Central memory CD4-positive, alpha-beta T cell (primary cell): Measurements from ENCODE around the gene RIMS3.
A peak's percentile ranks its signal among the peaks of the same experiment; 100 is the strongest.

ENCODE experiments used
- DNase-seq: peaks from one replicate; pipeline ENCODE4 v3.0.0; 2022

Gene RIMS3

GRCh38 chr1:40691538-40692428 lies 26.3 kb upstream of the RIMS3 start, which contains the start of gene NFYC:
Gene NFYC, plus strand, starts transcription at chr1:40691704. Its CDS starts 47,140 bp downstream, at chr1:40738844.
- peak; percentile 95 for DNase-seq

- no peak for DNase-seq
These were observed 25.5 kb upstream of the RIMS3 start for GRCh38 chr1:40690771-40691537.

DNA sequence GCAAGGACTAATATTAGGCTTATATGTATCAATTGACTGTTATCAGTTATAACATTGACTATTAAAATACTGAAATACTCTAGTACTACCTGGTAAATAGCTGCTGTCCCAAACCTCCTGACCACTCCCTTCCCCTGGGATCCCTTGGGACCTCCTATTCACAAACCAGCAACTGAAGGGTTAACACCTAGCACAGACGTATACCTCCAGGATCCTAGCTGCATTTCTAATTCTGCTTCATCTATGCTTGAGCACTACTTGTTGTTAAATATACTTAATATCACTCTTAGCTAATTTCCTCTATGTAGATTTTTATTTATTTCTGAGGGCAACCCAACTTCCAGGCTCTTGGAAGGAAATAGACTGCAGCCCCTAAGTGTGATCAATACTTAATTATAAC lies 24.3 kb upstream of the RIMS3 start:
- no peak for DNase-seq

DNA sequence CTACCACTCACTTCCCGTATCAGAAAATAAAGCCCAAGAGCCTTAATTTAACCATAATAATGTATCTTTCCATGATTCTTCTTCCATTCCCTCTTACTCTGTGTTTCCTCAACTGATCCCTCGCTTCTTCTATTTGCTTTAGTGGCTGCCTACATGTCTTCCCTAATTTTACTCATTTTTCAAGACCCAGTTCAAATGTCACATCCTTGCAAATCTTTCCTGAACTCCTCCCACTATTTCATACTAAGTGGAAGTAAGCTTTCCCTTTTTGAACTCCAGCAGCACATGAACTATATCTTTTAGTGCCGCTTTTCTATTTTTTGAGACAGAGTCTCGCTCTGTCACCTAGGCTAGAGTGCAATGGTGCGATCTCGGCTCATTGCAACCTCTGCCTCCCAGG lies 22.2 kb upstream of the RIMS3 start:
- no peak for DNase-seq

- no peak for DNase-seq
These were observed 21.6 kb upstream of the RIMS3 start for GRCh38 chr1:40687059-40687458.

- no peak for DNase-seq
These were observed 19.2 kb upstream of the RIMS3 start for GRCh38 chr1:40684669-40685068.

DNA sequence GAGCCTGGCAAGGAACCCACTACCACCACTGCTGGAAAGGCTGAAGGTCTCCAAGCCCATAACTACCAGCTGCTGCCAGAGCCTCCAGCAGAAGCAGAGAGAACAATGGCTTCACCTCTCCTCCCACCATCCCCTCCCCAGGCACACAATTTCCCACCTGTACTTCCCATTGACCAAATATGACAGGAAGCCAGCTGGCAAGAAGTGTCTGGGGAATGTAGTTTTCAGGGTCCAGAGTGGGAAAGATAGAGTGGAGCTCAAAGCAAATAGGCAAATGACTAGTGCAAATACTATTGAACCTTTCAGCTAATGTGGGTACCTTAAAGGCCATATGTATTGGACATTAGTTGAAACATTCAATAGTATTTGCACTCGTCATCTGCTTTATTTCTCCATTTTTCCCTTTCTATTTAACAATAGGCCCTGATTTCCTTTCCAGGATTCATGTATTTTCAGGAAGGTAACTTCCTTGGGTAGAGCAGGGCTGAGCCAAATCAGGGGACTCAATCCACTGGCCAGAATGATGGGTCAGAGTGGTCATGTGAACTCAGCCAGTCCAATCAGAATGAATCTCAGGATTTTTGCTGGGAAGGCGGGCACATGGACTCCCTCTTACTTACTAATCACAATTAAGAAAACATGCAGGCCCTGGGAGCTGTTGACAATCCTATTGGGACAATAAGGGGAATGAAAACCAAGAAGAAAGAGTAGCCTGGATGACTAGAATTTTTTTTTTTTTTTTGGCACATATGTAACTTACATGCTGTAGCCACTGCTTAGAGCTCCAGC lies 13.9 kb upstream of the RIMS3 start:
- no peak for DNase-seq

- DNase-seq = no peak
These were observed 11.0 kb upstream of the RIMS3 start for GRCh38 chr1:40676501-40676900.

- DNase-seq = no peak
These were observed 8.0 kb upstream of the RIMS3 start for GRCh38 chr1:40673452-40673851.

DNA sequence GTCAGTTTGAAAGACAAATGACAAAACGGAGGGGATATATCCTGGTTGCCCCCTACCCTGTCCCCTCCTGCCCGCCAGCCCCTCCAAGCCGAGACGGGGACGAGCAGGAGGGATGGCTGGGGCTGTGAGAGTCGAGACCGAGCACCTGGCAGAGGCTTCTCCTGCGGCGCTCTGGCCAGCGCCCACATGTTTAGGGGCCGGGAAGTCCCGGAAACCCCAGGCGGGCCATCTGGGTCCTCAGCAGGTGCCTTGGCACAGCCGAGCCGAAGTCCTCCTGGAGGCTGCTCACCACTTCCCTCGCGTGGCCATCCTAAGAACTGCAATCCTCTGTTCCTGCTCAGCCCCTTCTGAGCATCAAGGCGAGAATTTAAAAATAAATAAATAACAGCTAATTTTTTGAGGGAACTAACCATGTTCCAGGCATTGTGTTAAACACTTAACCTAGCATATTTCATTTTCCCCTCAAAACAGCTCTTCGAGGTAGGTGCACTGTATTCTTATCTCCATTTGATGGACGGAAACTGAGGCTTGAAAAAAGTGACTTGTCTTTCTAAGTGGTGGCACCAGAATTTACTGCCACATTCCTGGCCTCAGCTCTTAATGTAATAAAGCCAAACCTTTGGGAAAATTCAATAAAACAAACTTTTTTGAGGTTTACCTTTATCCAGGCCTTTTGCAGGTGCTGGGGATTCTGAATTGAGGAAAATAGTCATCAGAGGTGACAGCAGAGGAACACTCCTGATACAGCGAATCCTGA lies 3.5 kb upstream of the RIMS3 start:
- peak; percentile 69 for DNase-seq

DNA sequence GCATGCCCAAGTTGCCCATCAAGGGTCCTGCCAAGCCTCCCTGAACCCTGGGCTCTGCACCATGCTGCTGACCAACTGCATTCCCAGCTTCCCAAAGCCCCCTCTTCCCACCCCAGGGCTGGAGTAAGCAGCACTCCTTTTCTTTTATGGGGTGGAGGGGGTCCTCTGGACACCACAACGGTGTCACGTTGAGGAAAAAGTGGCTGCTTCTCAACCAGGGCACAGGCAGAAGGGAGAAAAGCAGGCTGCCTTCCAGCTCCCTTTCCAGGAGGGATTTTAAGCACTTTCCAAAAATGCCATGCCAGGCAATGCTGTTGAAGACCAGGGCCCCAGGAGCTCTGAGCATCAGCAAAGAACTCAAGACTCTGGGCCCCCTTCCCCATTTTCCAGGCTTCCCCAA lies 691 bp downstream of the RIMS3 start:
- no peak for DNase-seq

- no peak for DNase-seq
These were observed 1.3 kb downstream of the RIMS3 start for GRCh38 chr1:40664167-40664537.

- DNase-seq = no peak
These were observed 1.9 kb downstream of the RIMS3 start for GRCh38 chr1:40663324-40664166.

DNA sequence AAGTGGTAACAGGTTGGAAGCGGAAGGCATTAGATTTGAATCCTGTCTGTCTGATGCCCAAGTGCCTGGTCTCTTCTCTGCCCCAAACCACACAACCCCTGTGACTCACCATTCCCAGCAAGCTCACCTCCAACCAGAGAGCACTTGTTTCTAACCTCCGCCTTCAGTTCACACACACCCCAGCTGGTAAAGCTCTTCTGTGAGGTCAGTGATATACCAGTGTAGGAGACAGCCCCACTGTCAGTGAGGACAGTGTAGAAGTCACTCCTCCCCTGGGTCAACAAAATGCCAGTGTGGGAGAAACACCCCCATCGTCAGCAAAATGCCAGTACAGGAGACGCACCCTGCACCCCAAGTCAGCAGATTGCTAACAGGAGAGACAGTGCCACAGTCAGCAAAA lies 2.6 kb downstream of the RIMS3 start:
- DNase-seq = no peak

- no peak for DNase-seq
These were observed 3.3 kb downstream of the RIMS3 start for GRCh38 chr1:40662151-40662550.

- no peak for DNase-seq
These were observed 3.8 kb downstream of the RIMS3 start for GRCh38 chr1:40661678-40662077.

DNA sequence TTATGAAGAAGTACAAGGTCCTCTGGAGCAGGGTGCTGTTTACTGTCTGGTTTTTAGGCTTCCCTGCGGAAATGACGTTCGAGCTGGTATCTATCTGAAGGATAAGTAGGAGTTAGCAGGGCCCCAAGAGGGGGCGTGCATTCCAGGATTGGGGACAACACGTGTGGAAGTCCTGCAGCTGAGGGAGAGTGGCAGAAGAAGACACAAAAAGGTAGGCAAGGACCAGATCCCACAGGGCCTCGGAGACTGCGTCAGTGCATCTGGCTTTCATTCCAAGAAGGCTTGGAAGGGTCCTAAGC lies 5.9 kb downstream of the RIMS3 start:
- no peak for DNase-seq

- no peak for DNase-seq
These were observed 6.5 kb downstream of the RIMS3 start for GRCh38 chr1:40658751-40659648.

DNA sequence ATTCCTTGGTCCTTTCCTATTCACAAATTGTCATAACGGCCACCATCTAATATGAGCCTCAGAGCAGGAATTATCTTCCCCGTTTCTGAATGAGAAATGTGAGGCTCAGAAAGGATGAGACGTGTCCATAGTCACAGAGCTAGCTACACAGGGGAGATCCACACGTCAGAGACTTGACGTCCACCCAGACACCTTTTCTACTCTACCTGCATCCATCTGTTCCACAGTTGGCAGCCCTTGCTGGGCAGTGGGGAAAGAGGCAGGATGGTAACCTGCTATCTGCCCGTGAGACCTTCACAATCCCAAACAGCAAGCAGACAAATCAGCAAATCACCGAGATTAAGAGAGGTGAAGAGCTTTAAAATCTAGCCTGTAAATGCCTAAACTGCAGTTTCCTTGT lies 8.4 kb downstream of the RIMS3 start:
- no peak for DNase-seq

DNA sequence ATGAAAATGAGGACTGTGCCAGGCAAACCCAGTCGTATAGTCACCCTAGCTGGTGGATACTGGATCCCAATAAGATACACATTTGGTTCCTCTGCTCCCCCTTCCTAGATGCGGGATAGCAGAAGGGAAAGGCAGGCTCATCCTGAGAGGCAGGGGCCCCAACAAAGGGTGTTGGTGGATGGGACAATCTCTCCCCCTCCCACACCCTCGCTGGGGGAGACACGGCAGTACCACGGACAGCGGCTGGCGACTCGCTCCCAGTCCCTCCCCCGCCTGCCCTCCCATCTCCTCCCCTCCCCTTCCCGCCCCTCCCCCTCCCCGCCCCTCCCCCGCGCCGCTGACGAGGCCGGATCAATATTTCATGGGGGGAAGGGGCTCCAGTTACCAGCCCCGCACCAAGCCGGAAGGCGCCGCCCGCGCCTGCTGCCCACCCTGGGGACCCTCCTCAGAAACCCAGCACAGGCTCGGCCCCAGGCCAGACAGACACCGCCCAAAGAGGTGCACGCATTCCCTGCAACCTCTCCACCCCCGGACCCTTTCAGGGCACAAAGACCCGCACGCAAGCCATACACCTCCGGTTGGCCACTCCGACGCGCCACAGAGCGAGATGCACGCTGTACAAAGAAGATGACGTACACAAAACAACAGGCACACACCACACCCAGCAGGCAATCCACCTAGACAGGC lies 11.5 kb downstream of the RIMS3 start:
- DNase-seq = no peak
